Parathyroid adenoma (tissue), 2 donors: Measurements from ENCODE around the gene PCCA.

Experiments used
- H2AFZ ChIP-seq: fragments of 300-600 bp; sonication (generic); one replicate; pipeline ENCODE4 v1.7.0; 2017; ENCODE audit warnings: antibody characterized with exemption, mild to moderate bottlenecking
- H3K27ac ChIP-seq: fragments of 300-600 bp; sonication (generic); one replicate; pipeline ENCODE4 v1.7.0; 2017
- H3K27me3 ChIP-seq: fragments of 300-600 bp; sonication (generic); one replicate; pipeline ENCODE4 v1.7.0; 2017; ENCODE audit warnings: low read length; ENCODE audit not compliant: control insufficient read depth, insufficient read depth
- H3K36me3 ChIP-seq: fragments of 300-600 bp; sonication (generic); one replicate; pipeline ENCODE4 v1.7.0; 2017; ENCODE audit warnings: low read length; ENCODE audit not compliant: control insufficient read depth, insufficient read depth
- H3K4me1 ChIP-seq: fragments of 300-600 bp; sonication (generic); one replicate; pipeline ENCODE4 v1.7.0; 2017; ENCODE audit warnings: control low read depth
- H3K4me2 ChIP-seq: fragments of 300-600 bp; sonication (generic); one replicate; pipeline ENCODE4 v1.7.0; 2017; ENCODE audit warnings: low read length
- H3K4me3 ChIP-seq: fragments of 300-600 bp; sonication (generic); one replicate; pipeline ENCODE4 v1.7.0; 2017; ENCODE audit warnings: low read depth, low read length
- H3K79me2 ChIP-seq: fragments of 300-600 bp; sonication (generic); one replicate; pipeline ENCODE4 v1.7.0; 2017; ENCODE audit warnings: control low read depth
- H3K9ac ChIP-seq: fragments of 300-600 bp; sonication (generic); one replicate; pipeline ENCODE4 v1.7.0; 2017; ENCODE audit warnings: mild to moderate bottlenecking
- H3K9me3 ChIP-seq: fragments of 300-600 bp; sonication (generic); one replicate; pipeline ENCODE4 v1.7.0; 2017; ENCODE audit warnings: low read length; ENCODE audit not compliant: control insufficient read depth
- TF ChIP-seq, protein P1 (sequence below): fragments of 300-600 bp; sonication (generic); IDR thresholded peaks from one replicate; pipeline ENCODE4 v1.7.0; 2017; ENCODE audit warnings: antibody characterized with exemption, mild to moderate bottlenecking
- donor health status: primary hyperparathyroidism.

Gene PCCA

DNA sequence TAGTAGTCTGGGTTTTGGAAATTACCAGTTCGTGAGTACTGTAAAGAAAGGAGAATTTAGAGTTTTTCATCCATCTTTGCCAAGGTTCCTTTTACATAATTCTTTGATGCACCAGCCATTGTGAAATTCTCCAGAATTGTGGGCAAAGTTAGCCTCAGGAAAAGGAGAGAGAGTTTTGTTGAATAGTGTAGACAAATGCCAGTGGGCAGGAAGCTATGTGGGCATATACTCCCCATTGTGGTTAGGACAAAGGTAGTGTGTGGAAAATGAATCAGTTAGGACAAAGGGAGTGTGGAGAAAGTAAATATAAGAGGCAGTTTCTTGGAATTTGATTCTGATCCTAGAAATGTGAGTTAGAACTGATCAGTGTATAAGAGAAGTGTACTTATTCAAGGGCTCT, 67.9 kb downstream of the PCCA start:
- TF ChIP-seq, protein P1, sequence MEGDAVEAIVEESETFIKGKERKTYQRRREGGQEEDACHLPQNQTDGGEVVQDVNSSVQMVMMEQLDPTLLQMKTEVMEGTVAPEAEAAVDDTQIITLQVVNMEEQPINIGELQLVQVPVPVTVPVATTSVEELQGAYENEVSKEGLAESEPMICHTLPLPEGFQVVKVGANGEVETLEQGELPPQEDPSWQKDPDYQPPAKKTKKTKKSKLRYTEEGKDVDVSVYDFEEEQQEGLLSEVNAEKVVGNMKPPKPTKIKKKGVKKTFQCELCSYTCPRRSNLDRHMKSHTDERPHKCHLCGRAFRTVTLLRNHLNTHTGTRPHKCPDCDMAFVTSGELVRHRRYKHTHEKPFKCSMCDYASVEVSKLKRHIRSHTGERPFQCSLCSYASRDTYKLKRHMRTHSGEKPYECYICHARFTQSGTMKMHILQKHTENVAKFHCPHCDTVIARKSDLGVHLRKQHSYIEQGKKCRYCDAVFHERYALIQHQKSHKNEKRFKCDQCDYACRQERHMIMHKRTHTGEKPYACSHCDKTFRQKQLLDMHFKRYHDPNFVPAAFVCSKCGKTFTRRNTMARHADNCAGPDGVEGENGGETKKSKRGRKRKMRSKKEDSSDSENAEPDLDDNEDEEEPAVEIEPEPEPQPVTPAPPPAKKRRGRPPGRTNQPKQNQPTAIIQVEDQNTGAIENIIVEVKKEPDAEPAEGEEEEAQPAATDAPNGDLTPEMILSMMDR = no peak
- Histone ChIP-seq H3K4me2 (no peak overlapping the region), H3K36me3 (no peaks in the 10 kb centered on the region), H3K4me1 (no peaks in the 10 kb centered on the region), H3K79me2 (no peaks in the 10 kb centered on the region), H3K9ac (no peak overlapping the region), H3K9me3 (no peaks in the 10 kb centered on the region), H3K4me3 (no peak overlapping the region), H3K27ac (no peak overlapping the region), H2AFZ (no peak overlapping the region), H3K27me3 (no peaks in the 10 kb centered on the region)

DNA sequence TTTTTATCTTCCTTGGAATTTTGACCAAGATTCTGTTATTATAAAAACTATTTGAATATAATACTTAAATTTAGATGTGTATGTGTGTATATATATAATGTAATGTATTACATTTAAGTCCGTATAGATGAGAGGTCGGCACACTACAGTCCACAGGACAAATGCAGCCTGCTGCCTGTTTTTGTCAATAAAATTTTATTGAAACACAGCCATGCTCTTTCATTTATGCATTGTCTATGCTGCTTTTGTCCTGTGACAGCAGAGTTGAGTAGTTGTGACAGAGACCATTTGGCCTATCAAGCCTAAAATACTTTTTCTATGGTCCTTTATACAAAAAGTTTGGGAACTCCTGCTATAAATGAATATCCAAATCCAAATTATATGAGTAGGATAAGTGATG, 69.7 kb downstream of the PCCA start:
- Histone ChIP-seq H3K27ac (no peak overlapping the region), H3K36me3 (no peaks in the 10 kb centered on the region), H3K4me3 (no peak overlapping the region), H3K79me2 (no peaks in the 10 kb centered on the region), H3K9me3 (no peaks in the 10 kb centered on the region), H3K27me3 (no peaks in the 10 kb centered on the region), H3K4me2 (no peak overlapping the region), H2AFZ (no peak overlapping the region), H3K4me1 (no peaks in the 10 kb centered on the region), H3K9ac (no peak overlapping the region)
- TF ChIP-seq, protein P1 = no peak

DNA sequence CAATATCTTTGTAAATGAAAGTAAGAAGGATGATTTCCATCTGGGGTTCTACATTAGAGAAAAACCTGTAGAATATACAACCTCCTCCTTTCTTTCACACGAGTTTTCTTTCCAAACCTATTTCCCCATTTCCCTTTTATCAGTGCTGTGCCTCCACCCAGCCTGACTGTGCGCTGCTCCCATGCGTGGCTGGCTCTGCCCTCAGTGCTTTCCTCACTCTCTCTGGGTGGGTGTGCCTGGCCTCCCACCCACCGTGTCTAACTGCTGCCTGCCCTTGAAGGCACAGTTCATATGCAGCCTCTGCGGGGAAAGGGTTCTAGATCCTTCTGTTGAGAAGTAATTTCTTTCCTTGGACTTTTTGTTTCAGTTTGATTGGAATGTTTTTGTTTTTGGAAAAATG, 70.7 kb downstream of the PCCA start:
- H3K4me2 ChIP-seq = no peak overlapping the region
- TF ChIP-seq, protein P1 = no peak
- no peak overlapping the region for H3K27ac ChIP-seq
- no peaks in the 10 kb centered on the region for H3K27me3 ChIP-seq
- no peak overlapping the region for H3K9ac ChIP-seq
- H3K79me2 ChIP-seq = no peaks in the 10 kb centered on the region
- H3K9me3 ChIP-seq = no peaks in the 10 kb centered on the region
- H3K4me1 ChIP-seq = no peaks in the 10 kb centered on the region
- H3K4me3 ChIP-seq = no peak overlapping the region
- H3K36me3 ChIP-seq = no peaks in the 10 kb centered on the region
- H2AFZ ChIP-seq = no peak overlapping the region

DNA sequence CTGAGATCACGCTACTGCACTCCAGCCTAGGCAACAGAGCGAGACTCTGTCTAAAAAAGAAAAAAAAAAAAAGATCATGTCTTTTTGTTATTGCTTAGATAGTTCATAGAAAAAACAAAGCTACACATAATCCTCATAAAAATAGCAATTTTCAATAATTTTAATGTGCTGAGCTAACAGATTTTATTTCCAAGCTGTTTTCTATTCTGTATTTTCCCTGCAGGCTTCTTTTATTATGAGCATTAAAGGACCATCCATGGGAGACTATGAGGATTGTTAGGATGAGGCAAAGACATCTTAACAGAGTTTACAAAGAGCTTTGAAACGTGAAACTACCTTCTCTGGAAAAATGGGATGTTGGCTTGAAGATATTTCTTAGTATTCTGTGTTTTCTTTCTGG, 71.6 kb downstream of the PCCA start:
- Histone ChIP-seq H3K4me1 (no peaks in the 10 kb centered on the region), H2AFZ (no peak overlapping the region), H3K9me3 (no peaks in the 10 kb centered on the region), H3K4me2 (no peak overlapping the region), H3K4me3 (no peak overlapping the region), H3K27me3 (no peaks in the 10 kb centered on the region), H3K79me2 (no peaks in the 10 kb centered on the region), H3K36me3 (no peaks in the 10 kb centered on the region), H3K9ac (no peak overlapping the region), H3K27ac (no peak overlapping the region)
- TF ChIP-seq, protein P1 = no peak

DNA sequence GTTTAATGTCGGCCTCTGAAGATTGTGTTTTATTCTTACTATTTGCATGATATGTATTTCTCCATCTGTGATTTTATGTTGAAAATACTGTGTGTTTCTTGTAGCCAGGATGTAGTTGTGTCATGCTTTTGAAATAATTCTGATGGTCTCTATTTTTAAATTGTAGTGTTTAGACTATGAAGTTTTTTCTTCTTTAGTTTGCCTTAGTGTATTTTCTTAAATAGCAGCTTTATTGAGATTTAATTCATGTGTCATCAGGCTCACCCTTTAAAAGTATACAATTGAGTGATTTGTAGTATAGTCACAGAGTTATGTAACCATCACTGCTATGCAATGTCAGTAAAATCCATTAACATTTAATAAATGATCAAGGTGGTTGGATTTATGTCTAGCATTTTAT, 74.5 kb downstream of the PCCA start:
- Histone ChIP-seq H3K9ac (no peak overlapping the region), H3K27ac (no peak overlapping the region), H3K27me3 (no peaks in the 10 kb centered on the region), H3K4me2 (no peak overlapping the region), H3K36me3 (no peaks in the 10 kb centered on the region), H3K4me1 (no peaks in the 10 kb centered on the region), H3K4me3 (no peak overlapping the region), H3K79me2 (no peaks in the 10 kb centered on the region), H2AFZ (no peak overlapping the region), H3K9me3 (no peaks in the 10 kb centered on the region)
- TF ChIP-seq, protein P1 = no peak
